ENCODE results near the gene IMP4.

IMP4 gene

DNA sequence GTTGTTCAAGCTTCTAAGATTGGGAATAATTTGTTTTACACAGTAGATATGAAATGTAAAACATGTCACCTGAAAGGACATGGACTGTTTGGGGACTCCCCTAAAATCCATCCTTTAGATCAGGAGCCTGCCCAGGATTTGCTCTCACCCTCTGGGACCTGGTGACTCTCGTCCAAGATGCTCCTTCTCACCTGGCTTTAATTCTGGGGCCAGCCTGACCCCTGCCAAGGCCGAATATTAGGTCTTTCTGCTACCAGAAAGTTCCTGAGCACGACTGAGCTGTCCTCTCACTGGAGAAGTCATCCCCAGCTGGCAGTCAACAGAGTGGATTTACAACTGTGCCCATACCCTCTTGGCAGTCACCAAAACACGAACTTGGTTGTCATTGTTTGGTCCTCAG, 38.4 kb downstream of the IMP4 start:
- TF ChIP-seq, protein P1, sequence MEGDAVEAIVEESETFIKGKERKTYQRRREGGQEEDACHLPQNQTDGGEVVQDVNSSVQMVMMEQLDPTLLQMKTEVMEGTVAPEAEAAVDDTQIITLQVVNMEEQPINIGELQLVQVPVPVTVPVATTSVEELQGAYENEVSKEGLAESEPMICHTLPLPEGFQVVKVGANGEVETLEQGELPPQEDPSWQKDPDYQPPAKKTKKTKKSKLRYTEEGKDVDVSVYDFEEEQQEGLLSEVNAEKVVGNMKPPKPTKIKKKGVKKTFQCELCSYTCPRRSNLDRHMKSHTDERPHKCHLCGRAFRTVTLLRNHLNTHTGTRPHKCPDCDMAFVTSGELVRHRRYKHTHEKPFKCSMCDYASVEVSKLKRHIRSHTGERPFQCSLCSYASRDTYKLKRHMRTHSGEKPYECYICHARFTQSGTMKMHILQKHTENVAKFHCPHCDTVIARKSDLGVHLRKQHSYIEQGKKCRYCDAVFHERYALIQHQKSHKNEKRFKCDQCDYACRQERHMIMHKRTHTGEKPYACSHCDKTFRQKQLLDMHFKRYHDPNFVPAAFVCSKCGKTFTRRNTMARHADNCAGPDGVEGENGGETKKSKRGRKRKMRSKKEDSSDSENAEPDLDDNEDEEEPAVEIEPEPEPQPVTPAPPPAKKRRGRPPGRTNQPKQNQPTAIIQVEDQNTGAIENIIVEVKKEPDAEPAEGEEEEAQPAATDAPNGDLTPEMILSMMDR (IDR thresholded peaks at IDR 0.05; ENCODE audit: low read length) = no peak
- TF ChIP-seq EZH2 (optimal IDR thresholded peaks at IDR 0.05; ENCODE audit: low read depth, low read length) (no peak), EZH2phosphoT487 (IDR thresholded peaks at IDR 0.05; ENCODE audit: low read length) (no peak)
- Histone ChIP-seq H3K4me2 (ENCODE audit: low read depth, low read length) (no peak overlapping the region), H2AFZ (ENCODE audit: low read length) (no peak overlapping the region), H3K9me2 (replicated peaks; ENCODE audit: insufficient read depth, low read length) (no peaks in the 10 kb centered on the region), H4K20me1 (ENCODE audit: insufficient read depth, low read length) (no peaks in the 10 kb centered on the region), H3K9me3 (replicated peaks; ENCODE audit: insufficient read depth, low read length) (no peaks in the 10 kb centered on the region), H3K9ac (ENCODE audit: low read length) (no peak overlapping the region), H3F3A (ENCODE audit: insufficient read depth, low read length) (peaks cover 27% of the 10 kb centered on the region), H3K27me3 (replicated peaks; ENCODE audit: insufficient read depth, low read length) (no peaks in the 10 kb centered on the region), H3K4me1 (ENCODE audit: low read length) (peaks cover 29% of the 10 kb centered on the region), H3K79me2 (ENCODE audit: low read length) (peaks cover 12% of the 10 kb centered on the region), H3K36me3 (replicated peaks; ENCODE audit: insufficient read depth, low read length) (no peaks in the 10 kb centered on the region), H3K27ac (ENCODE audit: low read length) (no peak overlapping the region), H3K4me3 (ENCODE audit: low read length) (no peak overlapping the region)
- no peak for DNase-seq

DNA sequence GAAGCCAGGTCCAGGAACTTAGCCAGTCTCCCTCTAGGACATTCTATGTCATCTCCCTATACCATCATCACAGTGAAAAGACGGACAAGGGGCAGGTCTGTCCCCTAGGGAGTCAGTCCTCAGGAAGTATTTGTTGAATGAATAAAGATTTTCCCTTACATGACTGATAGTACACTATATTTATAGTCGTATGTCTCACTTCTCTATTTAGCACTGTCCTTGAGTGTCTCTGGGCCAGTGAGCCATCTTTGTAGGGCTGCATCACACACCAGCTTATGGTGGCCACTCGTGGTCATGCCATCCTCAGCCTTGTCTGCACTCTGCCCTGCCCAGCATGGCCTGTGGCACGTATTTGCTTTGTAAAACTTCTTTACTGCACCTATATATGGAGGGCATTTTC, 38.9 kb downstream of the IMP4 start:
- peaks cover 22% of the 10 kb centered on the region for H3F3A ChIP-seq (ENCODE audit: insufficient read depth, low read length)
- no peaks in the 10 kb centered on the region for H3K9me3 ChIP-seq (replicated peaks; ENCODE audit: insufficient read depth, low read length)
- H3K27me3 ChIP-seq (replicated peaks; ENCODE audit: insufficient read depth, low read length) = no peaks in the 10 kb centered on the region
- H3K36me3 ChIP-seq (replicated peaks; ENCODE audit: insufficient read depth, low read length) = no peaks in the 10 kb centered on the region
- no peaks in the 10 kb centered on the region for H4K20me1 ChIP-seq (ENCODE audit: insufficient read depth, low read length)
- TF ChIP-seq EZH2 (optimal IDR thresholded peaks at IDR 0.05; ENCODE audit: low read depth, low read length) (no peak), EZH2phosphoT487 (IDR thresholded peaks at IDR 0.05; ENCODE audit: low read length) (no peak)
- TF ChIP-seq, protein P1 (IDR thresholded peaks at IDR 0.05; ENCODE audit: low read length) = no peak
- H3K9me2 ChIP-seq (replicated peaks; ENCODE audit: insufficient read depth, low read length) = no peaks in the 10 kb centered on the region
- H3K79me2 ChIP-seq (ENCODE audit: low read length) = peaks cover 12% of the 10 kb centered on the region
- H2AFZ ChIP-seq (ENCODE audit: low read length) = no peak overlapping the region
- no peak overlapping the region for H3K27ac ChIP-seq (ENCODE audit: low read length)
- no peak for DNase-seq
- peaks cover 30% of the 10 kb centered on the region for H3K4me1 ChIP-seq (ENCODE audit: low read length)
- H3K4me3 ChIP-seq (ENCODE audit: low read length) = no peak overlapping the region
- no peak overlapping the region for H3K4me2 ChIP-seq (ENCODE audit: low read depth, low read length)
- no peak overlapping the region for H3K9ac ChIP-seq (ENCODE audit: low read length)

DNA sequence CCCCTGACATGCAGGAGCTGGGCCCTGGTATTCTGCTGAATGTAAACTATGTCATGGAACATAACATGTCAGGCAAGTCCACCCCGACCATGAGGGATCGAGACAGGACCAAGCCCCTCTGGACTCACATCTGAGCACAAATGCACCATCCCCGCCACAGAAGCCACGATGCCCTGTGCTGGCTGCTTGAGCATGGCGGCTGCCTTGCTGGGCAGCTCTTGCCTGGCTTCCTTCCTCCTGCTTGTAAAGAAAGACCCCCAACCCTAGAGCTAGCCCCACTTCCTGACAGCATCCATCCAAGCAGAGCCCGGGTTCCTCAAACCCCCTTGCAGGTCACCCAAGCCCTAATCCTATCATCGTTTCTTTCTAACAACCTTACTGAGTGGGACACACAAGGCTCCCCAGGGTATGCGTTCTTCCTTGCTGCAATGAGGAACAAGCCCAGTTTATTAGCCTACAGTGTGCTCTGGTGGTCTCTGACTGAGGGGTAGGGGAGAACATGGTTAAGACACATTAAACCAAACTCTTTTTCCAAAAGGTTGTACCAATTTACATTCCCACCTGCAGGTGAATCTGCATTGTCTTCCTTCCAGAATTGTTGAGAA, 39.7 kb downstream of the IMP4 start:
- Histone ChIP-seq H3K79me2 (ENCODE audit: low read length) (peaks cover 11% of the 10 kb centered on the region), H3K4me2 (ENCODE audit: low read depth, low read length) (no peak overlapping the region)
- no peak for TF ChIP-seq EZH2 (optimal IDR thresholded peaks at IDR 0.05; ENCODE audit: low read depth, low read length)
- TF ChIP-seq, protein P1 (IDR thresholded peaks at IDR 0.05; ENCODE audit: low read length) = no peak
- TF ChIP-seq EZH2phosphoT487 (IDR thresholded peaks at IDR 0.05; ENCODE audit: low read length) = no peak

More for the DNA sequence above, 39.7 kb downstream of the IMP4 start:
- Histone ChIP-seq H3K36me3 (replicated peaks; ENCODE audit: insufficient read depth, low read length) (no peaks in the 10 kb centered on the region), H2AFZ (ENCODE audit: low read length) (no peak overlapping the region), H3F3A (ENCODE audit: insufficient read depth, low read length) (peaks cover 14% of the 10 kb centered on the region; the same call in 1 of the 2 replicates), H3K9me2 (replicated peaks; ENCODE audit: insufficient read depth, low read length) (no peaks in the 10 kb centered on the region), H3K4me1 (ENCODE audit: low read length) (peaks cover 24% of the 10 kb centered on the region), H3K4me3 (ENCODE audit: low read length) (no peak overlapping the region), H4K20me1 (ENCODE audit: insufficient read depth, low read length) (no peaks in the 10 kb centered on the region), H3K9ac (ENCODE audit: low read length) (no peak overlapping the region), H3K27me3 (replicated peaks; ENCODE audit: insufficient read depth, low read length) (no peaks in the 10 kb centered on the region), H3K9me3 (replicated peaks; ENCODE audit: insufficient read depth, low read length) (no peaks in the 10 kb centered on the region), H3K27ac (ENCODE audit: low read length) (no peak overlapping the region)
- DNase-seq = no peak
